NCI-H1694 (cell line): ENCODE results near the gene AMDHD1.

Experiments used
- DNase-seq: peaks from one replicate; lab custom pipeline; 2025; lab: John Stamatoyannopoulos, UW

The AMDHD1 gene, protein sequence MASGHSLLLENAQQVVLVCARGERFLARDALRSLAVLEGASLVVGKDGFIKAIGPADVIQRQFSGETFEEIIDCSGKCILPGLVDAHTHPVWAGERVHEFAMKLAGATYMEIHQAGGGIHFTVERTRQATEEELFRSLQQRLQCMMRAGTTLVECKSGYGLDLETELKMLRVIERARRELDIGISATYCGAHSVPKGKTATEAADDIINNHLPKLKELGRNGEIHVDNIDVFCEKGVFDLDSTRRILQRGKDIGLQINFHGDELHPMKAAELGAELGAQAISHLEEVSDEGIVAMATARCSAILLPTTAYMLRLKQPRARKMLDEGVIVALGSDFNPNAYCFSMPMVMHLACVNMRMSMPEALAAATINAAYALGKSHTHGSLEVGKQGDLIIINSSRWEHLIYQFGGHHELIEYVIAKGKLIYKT

GRCh38 chr12:95943330-95943842 is at the start of gene AMDHD1:
AMDHD1 (plus strand) TSS chr12:95943331; CDS start chr12:95943399, 68 bp downstream.
- DNase-seq: no peak

GRCh38 chr12:95896846-95897245 is 46.3 kb upstream of the AMDHD1 start:
- no peak for DNase-seq

- no peak for DNase-seq
Observed at GRCh38 chr12:95898081-95898480, 45.0 kb upstream of the AMDHD1 start.

GRCh38 chr12:95908573-95908972 is 34.6 kb upstream of the AMDHD1 start:
- DNase-seq: no peak

GRCh38 chr12:95909871-95910270 is 33.3 kb upstream of the AMDHD1 start:
- no peak for DNase-seq

- peak; percentile 2 for DNase-seq
Observed at GRCh38 chr12:95918194-95918993, 24.7 kb upstream of the AMDHD1 start.

DNA sequence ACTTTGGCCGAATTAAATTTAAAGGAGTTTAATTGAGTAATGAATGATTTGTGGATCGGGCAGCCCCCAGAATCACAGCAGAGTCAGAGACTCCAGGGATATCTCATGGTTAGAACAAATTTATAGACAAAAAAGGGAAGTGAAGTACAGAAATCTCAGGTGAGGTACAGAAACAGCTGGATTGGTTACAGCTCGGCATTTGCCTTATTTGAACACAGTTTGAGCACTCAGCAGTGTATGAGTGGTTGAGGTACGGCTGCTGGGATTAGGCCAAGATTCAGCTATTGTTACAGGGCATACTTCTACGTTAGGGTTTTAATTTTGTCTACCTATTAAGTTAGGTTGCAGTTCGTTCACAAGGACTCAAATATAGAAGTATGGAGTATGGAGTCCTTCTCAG is 24.0 kb upstream of the AMDHD1 start:
- DNase-seq: no peak

DNA sequence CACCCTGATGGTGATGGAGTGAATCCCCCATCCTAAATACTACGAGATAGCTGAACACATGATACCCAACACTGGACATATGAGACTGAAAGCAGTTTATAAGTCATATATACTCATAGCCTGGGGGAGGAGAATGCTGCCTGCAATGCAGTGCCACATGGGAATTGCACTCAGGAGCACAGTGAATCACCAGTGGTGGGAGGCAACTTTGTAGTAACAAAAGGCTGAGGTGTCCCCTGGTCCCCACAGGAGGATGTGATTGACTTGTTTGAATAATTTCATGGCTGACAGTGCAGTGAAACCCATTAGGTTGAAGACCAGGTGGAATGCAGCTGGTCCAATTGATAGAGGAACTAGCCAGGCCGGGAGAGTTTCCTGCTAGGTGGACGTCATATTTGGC is 20.9 kb upstream of the AMDHD1 start:
- no peak for DNase-seq

DNA sequence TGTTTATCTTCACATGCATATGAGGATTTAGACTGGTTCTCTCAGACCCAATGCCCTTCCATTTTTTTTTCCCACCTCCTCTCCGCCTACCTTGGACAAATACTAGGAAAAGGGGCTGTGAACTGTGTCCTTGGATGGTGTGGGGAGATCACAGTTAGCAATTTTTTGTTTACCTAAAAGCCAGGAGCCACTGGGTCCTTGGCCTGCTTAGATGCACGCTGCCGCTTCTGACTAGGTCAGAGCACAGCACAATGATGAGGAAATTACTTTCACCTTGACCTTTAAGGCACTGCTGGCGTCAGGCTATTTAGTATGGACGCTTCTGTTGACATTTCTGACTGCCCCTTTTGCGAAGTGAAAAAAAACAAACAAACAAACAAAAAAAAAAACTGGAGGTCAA is 2.6 kb upstream of the AMDHD1 start:
- DNase-seq: no peak

GRCh38 chr12:95942101-95942523 is 1.0 kb upstream of the AMDHD1 start:
- DNase-seq: no peak

DNA sequence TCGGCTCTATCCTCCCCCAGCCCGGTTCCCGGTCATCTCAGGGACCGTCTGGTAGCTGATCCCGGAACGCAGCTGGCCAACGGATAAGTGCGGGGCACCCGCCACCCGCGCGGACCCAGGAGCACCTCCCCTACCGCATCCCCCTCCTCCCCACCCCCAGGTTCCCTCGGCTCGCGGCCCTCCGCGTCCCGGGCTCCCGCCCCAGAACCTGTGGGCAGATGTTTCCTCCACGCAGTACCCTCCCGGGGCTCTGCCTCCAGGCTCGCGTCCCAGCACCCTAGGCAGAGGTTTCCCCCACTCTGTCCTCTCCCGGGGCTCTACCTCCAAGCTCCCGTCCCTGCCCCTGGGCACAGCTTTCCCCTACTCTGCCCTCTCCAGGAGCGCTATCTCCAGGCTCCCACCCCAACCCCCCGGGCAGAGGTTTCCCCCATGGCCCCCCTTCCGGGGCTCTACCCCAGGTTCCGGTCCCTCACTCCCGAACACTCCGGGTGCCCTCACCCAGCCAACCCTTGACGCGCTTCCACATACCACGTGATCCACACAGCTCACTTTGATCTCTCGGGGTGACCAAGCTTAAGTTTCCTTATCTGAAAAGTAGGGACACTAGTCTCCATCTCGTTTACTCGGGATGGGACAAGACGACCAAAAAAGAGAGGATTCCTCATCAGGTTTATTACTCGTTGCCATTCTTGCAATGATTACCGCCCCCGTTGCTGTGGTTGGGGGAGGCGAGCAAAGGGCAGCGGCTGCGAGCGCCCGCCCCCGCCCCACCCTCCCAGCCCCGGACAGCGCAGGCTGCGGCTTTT is 404 bp upstream of the AMDHD1 start, which contains the start of gene CCDC38:
TSS of gene CCDC38 (minus strand) at position 91 of the 806 bp plus-strand sequence. CDS start 6,105 bp downstream, outside the sequence.
- DNase-seq: peak; percentile 64

DNA sequence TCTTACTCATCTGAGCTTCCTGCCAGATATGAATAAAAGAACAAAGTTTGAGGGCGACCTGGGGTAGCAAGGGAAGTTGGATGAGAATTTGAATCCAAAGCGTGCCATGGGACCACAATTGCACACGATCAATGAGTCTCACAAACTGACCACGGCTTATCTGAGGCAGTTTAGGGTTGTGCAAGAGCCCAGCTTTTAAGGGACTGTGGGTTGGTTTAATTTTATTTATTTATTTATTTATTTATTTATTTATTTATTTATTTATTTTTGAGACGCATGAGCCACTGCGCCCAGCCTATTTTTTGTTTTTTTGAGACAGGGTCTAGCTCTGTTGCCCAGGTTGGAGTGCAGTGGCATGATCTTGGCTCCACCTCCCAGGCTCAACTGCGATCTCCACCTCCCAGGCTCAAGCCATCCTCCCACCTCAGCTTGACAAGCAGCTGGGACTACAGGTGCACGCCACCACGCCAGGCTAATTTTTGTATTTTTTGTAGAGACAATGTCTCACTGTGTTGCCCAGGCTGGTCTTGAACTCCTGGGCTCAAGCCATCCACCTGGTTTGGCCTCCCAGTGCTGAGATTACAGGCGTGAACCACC is 1.1 kb downstream of the AMDHD1 start:
- DNase-seq: no peak

DNA sequence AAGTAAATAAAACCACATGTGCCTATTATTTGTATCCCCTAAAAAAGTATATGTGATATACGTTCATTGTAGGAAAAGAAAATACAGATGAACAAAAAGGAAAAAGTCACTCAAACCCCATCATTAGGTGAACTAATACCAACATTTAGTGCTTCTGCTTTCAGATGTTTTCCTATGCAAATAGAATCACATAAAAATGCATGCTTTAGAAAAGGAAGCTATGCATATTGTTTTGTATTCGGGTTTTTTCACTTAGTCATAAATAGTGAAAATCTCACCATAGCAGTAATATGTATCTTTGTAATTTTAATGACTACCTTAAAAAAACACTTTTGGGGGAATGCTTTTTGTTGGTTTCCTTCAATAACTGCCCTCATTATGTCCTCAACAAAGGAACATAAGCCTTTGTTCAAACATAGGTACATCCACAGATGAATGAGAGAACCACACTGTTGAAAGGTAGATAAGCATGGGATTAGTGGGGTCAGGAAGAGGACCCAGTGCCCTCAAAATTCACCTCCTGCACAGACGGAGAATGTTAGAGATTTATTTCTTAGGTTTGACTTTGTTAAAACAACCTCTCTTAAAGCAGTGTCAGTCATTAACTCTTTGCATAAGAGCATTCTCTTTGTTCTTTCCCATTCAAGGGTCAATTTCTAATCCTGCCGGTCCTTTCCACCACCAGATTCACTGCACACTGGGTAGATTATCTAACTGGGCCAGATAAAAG is 6.5 kb downstream of the AMDHD1 start:
- DNase-seq: no peak

DNA sequence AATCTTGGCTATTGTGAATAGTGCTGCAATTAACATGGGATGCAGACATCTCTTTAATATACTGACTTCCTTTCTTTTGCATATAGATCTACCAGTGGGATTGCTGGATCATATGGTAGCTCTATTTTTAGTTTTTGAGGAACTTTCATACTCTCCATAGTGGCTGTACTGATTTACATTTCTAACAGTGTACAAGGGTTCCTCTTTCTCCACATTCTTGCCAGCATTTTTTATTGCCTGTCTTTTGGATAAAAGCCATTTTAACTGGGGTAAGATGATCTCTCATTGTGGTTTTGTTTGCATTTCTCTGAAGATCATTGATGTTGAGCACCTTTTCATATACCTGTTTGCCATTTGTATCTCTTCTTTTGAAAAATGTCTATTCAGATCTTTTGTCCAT is 8.4 kb downstream of the AMDHD1 start:
- no peak for DNase-seq

GRCh38 chr12:95953000-95953399 is 9.9 kb downstream of the AMDHD1 start:
- DNase-seq: no peak

GRCh38 chr12:95955549-95956159 is 12.5 kb downstream of the AMDHD1 start:
- no peak for DNase-seq

- DNase-seq: no peak
Observed at GRCh38 chr12:95956557-95957145, 13.5 kb downstream of the AMDHD1 start.

- DNase-seq: peak; percentile 20
Observed at GRCh38 chr12:95959107-95959506, 16.0 kb downstream of the AMDHD1 start.

GRCh38 chr12:95960241-95960640 is 17.1 kb downstream of the AMDHD1 start:
- DNase-seq: no peak

- DNase-seq: no peak
Observed at GRCh38 chr12:95962222-95962621, 19.1 kb downstream of the AMDHD1 start.
